GM21825 (cell line): ENCODE measurements around the gene BRPF1.

Source experiments
- ATAC-seq: cut with Tn5 transposase; IDR thresholded peaks from one replicate; pipeline ENCODE4 v1.9.1; 2021; ENCODE audit warnings: mild to moderate bottlenecking, moderate library complexity; ENCODE audit not compliant: unreplicated experiment

BRPF1 gene

DNA sequence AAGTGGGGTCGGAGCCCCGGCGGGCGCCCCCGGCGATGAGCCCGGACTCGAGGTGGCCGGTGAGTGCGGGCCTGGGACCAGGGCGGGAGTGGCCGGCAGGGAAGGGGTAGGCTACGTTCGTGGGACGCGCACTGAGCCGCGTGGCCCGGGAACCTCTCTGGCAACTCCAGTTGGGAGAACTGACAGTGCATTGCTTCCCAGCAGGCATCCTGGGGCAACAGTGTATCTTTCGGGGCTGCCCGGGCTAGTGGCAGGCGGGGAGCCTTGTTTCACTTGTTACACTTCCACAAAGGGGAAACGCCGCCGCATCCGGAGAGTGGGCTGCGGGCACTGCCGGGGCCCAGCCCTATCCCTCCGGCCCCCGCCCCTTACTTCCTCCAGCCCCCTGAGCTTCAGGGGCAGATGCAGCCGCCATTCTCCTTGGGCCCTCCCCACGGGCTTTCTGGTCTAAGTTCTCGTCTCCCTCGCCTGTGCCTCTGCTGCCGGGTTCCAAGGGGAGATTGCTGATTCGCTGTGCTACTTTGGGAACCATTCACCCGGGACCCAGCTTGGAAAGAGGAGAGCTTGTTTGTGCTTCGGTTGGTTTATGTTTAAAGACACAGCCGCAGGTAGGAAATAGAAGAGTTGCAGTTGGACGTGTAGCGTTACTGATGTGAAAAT lies 675 bp downstream of the BRPF1 start:
- peak; percentile 5 for ATAC-seq

GRCh38 chr3:9732740-9733115 lies 1.2 kb downstream of the BRPF1 start:
- ATAC-seq, result no peak

DNA sequence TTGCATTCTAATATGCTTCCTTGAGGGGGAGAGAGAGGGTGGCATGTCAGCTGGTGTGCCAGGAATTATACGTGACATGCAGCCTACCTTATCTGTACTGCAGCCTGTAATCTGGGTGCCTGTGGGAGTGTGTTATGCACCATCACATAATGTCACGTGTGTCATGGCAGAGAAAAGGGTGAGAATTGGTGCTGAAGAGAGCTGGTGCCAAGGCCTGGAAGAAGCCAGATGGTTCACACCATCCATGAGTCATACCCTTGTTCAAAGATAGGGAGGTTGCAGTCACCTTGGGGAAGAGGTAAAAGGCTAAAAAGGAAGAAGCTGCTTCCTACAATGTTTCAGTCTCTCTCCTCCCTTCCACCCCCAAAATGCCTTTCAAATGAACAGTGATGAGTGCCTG lies 5.3 kb downstream of the BRPF1 start:
- ATAC-seq, result no peak

DNA sequence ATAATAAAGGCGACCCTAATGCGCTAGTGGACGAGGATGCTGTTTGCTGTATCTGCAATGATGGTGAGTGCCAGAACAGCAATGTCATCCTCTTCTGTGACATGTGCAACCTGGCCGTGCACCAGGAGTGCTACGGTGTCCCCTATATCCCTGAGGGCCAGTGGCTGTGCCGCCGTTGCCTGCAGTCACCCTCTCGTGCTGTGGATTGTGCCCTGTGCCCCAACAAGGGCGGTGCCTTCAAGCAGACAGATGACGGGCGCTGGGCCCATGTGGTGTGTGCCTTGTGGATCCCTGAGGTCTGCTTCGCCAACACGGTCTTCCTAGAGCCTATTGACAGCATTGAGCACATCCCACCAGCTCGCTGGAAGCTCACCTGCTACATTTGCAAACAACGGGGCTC lies 7.6 kb downstream of the BRPF1 start:
- no peak for ATAC-seq

DNA sequence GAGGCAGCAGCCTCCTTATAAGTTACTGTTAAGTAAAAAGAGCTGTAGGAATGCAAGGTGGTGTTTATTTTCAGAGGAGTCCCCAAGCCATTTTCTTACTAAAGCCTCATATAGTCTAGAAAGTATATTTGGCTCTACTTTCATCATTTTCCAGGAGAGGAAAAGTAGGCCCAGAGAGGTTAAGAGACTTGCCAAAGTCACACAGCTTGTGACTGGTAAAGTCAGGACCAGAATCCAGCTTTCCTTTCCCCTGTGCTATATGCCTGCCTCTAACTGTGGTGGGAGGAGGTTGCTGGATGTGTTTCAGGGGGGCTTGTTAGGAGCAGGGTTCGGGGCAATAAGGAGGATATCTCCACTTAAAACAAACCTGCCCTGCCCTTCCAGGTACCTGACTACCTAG lies 11.0 kb downstream of the BRPF1 start:
- no peak for ATAC-seq

DNA sequence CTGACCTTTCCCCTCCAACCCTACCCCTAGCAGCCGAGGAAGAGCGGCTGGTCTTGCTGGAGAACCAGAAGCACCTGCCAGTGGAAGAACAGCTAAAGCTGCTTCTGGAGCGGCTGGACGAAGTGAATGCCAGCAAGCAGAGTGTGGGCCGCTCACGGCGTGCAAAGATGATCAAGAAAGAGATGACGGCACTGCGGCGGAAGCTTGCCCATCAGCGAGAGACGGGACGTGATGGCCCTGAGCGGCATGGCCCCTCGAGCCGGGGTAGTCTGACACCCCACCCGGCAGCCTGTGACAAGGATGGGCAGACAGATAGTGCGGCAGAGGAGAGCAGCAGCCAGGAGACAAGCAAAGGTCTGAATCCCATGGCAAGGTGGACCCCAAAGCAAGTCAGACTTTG lies 12.0 kb downstream of the BRPF1 start:
- ATAC-seq, result no peak

DNA sequence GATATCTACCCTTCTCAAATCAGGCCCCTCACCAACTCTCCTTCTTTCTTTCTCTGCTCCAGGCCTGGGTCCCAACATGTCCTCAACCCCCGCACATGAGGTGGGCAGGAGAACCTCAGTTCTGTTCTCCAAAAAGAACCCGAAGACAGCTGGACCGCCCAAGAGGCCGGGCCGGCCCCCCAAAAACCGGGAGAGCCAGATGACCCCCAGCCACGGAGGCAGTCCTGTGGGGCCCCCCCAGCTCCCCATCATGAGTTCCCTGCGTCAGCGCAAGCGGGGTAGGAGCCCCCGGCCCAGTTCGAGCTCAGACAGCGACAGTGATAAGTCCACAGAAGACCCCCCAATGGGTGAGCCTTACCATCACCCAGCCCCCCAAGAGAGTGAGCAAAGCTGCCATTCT lies 12.6 kb downstream of the BRPF1 start:
- no peak for ATAC-seq

DNA sequence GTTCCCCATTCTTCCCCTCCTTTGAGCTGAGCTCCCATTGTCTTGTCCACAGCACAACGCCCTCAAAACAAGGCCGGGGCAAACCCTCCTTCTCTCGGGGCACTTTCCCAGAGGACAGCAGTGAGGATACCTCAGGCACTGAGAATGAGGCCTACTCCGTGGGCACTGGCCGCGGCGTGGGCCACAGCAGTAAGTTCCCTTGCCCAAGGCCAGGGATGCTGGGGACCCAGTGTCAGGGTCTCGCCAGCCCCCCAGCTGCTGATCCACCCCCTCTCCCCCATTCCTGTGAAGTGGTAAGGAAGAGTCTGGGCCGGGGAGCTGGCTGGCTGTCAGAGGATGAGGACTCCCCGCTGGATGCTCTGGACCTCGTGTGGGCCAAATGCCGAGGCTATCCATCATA lies 14.0 kb downstream of the BRPF1 start:
- no peak for ATAC-seq

- no peak for ATAC-seq
Measured at GRCh38 chr3:9746330-9746729, 14.8 kb downstream of the BRPF1 start.

DNA sequence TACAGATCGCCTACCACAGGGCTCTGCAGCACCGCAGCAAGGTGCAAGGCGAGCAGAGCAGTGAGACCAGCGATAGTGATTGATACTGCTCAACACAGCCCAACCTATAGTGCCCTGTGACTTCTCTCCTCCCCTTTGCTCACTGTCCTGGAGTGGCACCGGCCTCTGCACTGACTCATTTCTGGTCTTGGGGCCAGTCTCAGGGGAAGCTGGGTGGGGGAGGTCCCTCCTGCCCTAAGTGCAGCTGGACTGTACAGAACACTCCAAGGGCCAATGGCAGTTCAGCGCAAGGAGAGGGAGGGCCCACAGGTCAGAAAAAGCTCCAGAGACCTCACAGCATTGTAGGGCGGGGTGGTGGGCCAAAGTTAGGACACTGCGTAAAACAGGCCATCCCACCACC lies 15.7 kb downstream of the BRPF1 start:
- no peak for ATAC-seq

DNA sequence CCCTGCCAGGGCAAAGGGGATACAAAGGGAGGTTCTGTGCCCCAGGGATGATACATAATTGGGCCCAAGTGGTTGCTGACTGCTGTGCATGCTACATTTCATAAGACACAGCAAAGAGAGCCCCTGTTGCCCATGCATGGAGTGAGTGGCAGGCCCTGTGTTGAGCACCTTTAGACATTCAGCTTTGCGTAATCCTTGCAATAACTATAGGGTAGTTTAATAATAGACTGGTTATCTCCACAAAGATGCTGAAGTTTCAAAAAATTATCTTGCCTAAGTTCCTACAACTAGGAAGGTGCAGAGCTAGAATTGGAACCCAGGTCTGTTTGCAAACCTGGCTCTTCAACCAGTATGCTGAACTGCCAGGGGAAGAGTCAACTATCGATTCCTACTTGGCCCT lies 16.5 kb downstream of the BRPF1 start:
- no peak for ATAC-seq

DNA sequence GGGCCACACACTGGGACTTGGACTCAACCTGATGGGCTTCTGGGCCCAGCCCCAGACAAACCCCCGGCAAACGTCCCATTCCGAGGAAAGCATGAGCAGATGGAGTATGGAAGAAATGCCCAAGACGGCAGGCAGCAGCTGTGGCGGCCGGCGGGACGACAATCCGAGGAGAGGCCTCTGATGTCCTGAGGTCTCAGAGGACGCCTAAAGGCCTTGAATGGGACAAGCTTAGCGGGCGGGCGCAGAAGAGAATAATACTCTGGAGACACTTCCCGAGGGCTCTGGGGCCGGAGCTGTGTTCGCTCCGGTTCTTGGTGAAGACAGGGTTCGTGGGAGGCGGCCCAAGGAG lies 17.7 kb downstream of the BRPF1 start:
- no peak for ATAC-seq

GRCh38 chr3:9749645-9750555 lies 18.4 kb downstream of the BRPF1 start, which contains the start of gene OGG1:
OGG1 (plus strand) TSS chr3:9749952; CDS start chr3:9750287, 335 bp downstream.
- ATAC-seq, result peak; percentile 90

- no peak for ATAC-seq
Measured at GRCh38 chr3:9750556-9751411, 19.2 kb downstream of the BRPF1 start.

DNA sequence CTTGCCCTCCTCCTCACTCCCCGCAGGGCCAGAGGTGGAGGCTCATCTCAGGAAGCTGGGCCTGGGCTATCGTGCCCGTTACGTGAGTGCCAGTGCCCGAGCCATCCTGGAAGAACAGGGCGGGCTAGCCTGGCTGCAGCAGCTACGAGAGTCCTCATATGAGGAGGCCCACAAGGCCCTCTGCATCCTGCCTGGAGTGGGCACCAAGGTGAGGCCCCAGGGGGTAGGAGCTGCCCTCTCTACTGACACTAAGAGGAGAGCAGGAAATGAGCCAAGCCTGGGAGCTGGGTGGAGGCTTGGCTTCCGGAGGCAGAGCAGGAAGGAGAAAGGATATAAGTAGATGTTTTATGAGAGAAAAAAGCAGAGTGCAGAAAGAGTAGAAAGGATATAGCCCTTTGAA lies 23.1 kb downstream of the BRPF1 start:
- ATAC-seq, result no peak

GRCh38 chr3:9757427-9757826 lies 25.9 kb downstream of the BRPF1 start:
- ATAC-seq, result no peak

GRCh38 chr3:9760779-9761505 lies 29.4 kb downstream of the BRPF1 start:
- no peak for ATAC-seq

DNA sequence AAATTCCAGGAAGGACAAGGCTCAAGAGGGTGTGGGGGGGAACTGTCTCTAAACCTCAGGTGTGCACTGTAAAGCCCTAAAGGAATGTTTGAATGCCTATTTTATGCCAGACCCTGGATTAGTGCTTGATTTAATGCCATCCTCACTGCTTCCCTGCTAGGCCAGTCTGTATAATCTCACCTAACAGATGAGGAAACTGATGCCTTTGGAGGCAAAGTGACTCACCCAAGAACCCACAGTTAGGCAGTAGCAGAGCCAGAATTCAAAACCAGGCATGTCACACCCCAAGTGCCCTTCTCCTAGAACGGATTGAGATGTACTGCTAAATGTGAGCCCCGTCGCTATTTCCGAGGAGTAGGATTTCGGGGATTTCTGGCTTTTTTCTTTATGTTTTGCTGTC lies 30.4 kb downstream of the BRPF1 start:
- no peak for ATAC-seq

GRCh38 chr3:9762871-9763270 lies 31.3 kb downstream of the BRPF1 start:
- no peak for ATAC-seq

- ATAC-seq, result no peak
Measured at GRCh38 chr3:9765865-9766264, 34.3 kb downstream of the BRPF1 start.

DNA sequence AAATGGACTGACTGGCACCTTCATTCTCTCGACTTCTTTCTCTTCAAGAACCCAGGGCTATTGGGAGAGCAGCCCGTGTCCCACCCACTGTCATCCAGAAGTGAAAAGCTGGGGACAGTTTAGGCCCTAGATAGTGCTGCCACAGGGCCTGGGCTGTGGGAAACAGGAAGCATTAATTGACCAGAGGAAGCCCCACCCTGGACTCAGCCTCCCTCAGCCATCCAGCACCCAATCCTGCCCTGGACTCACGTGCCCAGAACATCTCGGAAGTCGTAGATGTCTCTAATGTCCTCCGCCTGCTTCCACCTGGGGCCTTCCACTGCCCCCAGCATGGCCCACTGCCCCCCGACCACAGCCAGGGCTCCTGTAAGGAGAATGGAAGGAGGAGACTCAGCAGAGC lies 35.9 kb downstream of the BRPF1 start:
- ATAC-seq, result no peak
